Measurements from ENCODE around the gene VAV1. TPM values are rescaled to one million over a fixed set of nuclear protein-coding genes. Genes with fewer than 3 reads are reported as not detected.

Gene VAV1
- total and polyA plus RNA-seq, 9 of the 15 experiments (the other 6 are each of a cell fraction or from before 2014, with no cell fraction given) = 0.46 to 20.1 (median 11.1) TPM

DNA sequence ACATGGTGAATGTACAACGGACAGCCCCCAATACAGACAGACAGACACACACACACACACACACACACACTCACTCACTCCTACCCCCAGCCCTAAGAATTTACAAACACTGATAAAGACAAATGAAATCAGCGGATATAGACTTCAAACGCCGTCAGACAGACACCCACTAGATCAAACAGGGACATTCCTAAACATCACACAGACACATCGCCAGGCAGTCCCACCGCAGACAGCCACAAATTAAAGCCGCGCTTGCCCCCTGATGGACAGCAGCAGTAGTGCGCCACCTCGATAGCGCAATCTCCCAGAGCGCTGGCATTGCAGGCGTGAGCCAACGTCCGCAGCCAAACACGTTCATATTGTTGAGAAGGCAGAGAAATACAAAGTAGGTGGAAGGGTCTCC, 90.2 kb downstream of the VAV1 start (continued):
- no peak for TF ChIP-seq ZNF592 (IDR thresholded peaks at IDR 0.05)
- peak; percentile 74; the same call in 1 of the 2 replicates for TF ChIP-seq CEBPG (CRISPR knock-in tag; IDR thresholded peaks at IDR 0.05)
- TF ChIP-seq CEBPG (tag; conservative IDR thresholded peaks at IDR 0.05 in 1 of 2, IDR thresholded peaks at IDR 0.05 in 1 of 2) = peak; percentile 42 to 81; a peak in 3 of 4 replicates
- TF ChIP-seq, protein P1, sequence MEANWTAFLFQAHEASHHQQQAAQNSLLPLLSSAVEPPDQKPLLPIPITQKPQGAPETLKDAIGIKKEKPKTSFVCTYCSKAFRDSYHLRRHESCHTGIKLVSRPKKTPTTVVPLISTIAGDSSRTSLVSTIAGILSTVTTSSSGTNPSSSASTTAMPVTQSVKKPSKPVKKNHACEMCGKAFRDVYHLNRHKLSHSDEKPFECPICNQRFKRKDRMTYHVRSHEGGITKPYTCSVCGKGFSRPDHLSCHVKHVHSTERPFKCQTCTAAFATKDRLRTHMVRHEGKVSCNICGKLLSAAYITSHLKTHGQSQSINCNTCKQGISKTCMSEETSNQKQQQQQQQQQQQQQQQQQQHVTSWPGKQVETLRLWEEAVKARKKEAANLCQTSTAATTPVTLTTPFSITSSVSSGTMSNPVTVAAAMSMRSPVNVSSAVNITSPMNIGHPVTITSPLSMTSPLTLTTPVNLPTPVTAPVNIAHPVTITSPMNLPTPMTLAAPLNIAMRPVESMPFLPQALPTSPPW (CRISPR knock-in tag; IDR thresholded peaks at IDR 0.05) = peak; percentile 15; the same call in 1 of the 2 replicates
- no peak for TF ChIP-seq ZNF75A (CRISPR knock-in tag; IDR thresholded peaks at IDR 0.05)
- TF ChIP-seq CREB3L1 (IDR thresholded peaks at IDR 0.05; ENCODE audit: borderline replicate concordance, low read depth) = no peak
- TF ChIP-seq KDM2B (CRISPR knock-in tag; IDR thresholded peaks at IDR 0.05) = no peak
- TF ChIP-seq ETS1 (conservative IDR thresholded peaks at IDR 0.05; ENCODE audit: control insufficient read depth, low read depth, low read length) = no peak
- TF ChIP-seq SLC30A9 (CRISPR knock-in tag; IDR thresholded peaks at IDR 0.05) = no peak
- no peak for TF ChIP-seq HNRNPK (IDR thresholded peaks at IDR 0.05; ENCODE audit: low read depth, low read length, poor library complexity, severe bottlenecking)
- TF ChIP-seq ZNF696 (CRISPR knock-in tag; conservative IDR thresholded peaks at IDR 0.05) = no peak
- TF ChIP-seq SAP30 (IDR thresholded peaks at IDR 0.05; ENCODE audit: borderline replicate concordance, insufficient read depth, low read depth, low read length, poor library complexity, severe bottlenecking) = no peak
- no peak for TF ChIP-seq NR3C1 (CRISPR knock-in tag; IDR thresholded peaks at IDR 0.05)
- TF ChIP-seq PTTG1 (tag; IDR thresholded peaks at IDR 0.05; ENCODE audit: low read depth) = no peak
- TF ChIP-seq NCOA1 (IDR thresholded peaks at IDR 0.05; ENCODE audit: low read depth) = no peak; the same call in 1 of the 2 replicates
- TF ChIP-seq, protein P2, sequence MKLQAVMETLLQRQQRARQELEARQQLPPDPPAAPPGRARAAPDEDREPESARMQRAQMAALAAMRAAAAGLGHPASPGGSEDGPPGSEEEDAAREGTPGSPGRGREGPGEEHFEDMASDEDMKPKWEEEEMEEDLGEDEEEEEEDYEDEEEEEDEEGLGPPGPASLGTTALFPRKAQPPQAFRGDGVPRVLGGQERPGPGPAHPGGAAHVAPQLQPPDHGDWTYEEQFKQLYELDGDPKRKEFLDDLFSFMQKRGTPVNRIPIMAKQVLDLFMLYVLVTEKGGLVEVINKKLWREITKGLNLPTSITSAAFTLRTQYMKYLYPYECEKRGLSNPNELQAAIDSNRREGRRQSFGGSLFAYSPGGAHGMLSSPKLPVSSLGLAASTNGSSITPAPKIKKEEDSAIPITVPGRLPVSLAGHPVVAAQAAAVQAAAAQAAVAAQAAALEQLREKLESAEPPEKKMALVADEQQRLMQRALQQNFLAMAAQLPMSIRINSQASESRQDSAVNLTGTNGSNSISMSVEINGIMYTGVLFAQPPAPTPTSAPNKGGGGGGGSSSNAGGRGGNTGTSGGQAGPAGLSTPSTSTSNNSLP (IDR thresholded peaks at IDR 0.05; ENCODE audit: borderline replicate concordance, low read depth, low read length) = 0 out of 2 replicates have a peak, but pooled peaks have one; percentile 35
- peak; percentile 100 for TF ChIP-seq ZNF764 (CRISPR knock-in tag; IDR thresholded peaks at IDR 0.05; ENCODE audit: low read depth)
- TF ChIP-seq TCF7 (IDR thresholded peaks at IDR 0.05; ENCODE audit: borderline replicate concordance) = no peak

Measured in K562 (cell line).